Activated T-helper 1 cell treated with Interleukin-2 at 50 U/mL for 16 hours (primary cell): Measurements from ENCODE around the gene WDR90.

Source experiments
- DNase-seq: peaks from one replicate; pipeline ENCODE4 v3.0.0-alpha.2; 2020; ENCODE audit warnings: low read depth

The WDR90 gene

DNA sequence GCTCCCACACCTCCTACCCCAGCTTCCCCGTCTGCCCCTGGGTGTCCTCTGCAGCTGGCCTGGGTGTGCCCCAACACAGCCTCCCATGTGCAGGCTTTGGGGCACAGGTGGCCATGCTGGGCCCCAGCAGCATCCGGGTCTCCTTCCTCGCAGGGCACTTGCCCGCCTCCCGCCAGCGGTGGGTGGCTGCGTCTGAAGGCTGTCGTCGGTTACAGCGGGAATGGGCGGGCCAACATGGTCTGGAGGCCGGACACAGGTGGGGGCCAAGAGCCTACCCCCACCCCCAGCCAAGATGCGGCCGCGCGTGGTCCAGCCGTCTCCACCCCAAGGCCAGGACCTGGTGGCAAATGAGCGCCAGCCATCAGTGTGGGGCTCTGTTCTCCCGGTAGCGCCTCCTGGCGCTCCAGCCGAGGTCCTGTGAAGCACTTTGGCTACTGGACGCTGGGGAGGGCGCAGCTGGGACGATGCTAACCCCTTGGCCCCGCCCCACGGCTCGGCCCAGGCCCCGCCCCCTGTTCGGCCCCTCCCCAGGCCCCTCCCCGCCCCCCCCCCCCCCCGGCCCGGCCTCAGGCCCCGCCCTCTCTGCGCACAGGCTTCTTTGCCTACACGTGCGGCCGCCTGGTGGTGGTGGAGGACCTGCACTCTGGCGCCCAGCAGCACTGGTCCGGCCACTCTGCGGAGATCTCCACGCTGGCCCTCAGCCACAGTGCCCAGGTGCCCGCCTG lies 11.5 kb downstream of the WDR90 start:
- peak; percentile 47 for DNase-seq

DNA sequence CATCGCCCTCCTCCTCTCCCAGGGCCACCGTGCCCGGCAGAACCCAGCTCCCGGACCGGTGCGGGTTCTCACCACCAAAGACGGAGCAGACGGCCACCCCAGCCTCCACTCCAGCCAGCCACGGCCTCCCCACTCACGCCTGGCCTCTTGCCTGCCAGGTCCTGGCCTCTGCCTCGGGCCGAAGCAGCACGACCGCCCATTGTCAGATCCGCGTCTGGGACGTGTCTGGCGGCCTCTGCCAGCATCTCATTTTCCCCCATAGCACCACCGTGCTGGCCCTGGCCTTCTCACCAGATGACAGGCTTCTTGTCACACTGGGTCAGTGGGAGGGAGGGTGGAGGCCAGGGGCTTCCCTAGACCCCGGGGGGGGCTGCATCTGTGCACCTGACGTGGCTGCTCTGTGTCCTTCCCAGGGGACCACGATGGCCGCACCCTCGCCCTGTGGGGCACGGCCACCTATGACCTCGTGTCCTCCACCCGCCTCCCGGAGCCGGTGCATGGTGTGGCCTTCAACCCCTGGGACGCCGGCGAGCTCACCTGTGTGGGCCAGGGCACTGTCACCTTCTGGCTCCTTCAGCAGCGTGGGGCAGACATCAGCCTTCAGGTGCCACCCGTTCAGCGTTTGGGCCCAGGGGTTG lies 12.1 kb downstream of the WDR90 start:
- DNase-seq, result no peak

DNA sequence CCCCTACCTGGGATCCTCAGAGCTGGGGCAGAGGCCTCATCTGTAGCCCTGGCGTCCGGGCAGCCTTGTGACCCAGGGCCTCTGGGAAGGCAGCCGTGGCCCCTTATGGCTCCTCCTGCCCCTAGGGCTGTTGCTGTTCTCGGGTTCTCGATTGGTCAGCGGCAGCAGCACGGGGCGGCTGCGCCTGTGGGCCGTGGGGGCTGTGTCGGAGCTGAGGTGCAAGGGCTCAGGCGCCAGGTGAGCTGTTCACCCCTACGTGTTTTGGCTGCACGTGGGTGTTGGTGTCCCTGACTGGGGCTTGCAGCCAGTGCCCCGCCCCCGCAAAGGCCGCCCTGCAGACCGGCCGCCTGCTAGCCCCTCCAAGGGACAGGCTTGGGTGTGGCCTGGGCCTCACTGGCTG lies 12.9 kb downstream of the WDR90 start:
- DNase-seq, result no peak

DNA sequence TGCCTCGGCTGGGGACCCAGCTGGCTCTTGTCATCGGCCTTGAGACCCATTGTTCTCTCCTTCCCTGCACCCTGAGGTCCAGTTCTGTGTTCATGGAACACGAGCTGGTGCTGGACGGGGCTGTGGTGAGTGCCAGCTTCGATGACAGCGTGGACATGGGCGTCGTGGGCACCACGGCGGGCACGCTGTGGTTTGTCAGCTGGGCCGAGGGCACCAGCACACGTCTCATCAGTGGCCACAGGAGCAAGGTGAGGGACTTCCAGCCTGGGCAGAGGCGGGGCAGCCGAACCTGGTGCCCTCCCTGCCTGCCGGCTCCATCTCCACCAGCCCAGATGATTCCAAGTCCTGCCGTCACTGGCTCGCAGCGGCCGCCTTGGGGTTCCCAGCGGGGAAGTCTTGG lies 13.4 kb downstream of the WDR90 start:
- DNase-seq, result no peak

DNA sequence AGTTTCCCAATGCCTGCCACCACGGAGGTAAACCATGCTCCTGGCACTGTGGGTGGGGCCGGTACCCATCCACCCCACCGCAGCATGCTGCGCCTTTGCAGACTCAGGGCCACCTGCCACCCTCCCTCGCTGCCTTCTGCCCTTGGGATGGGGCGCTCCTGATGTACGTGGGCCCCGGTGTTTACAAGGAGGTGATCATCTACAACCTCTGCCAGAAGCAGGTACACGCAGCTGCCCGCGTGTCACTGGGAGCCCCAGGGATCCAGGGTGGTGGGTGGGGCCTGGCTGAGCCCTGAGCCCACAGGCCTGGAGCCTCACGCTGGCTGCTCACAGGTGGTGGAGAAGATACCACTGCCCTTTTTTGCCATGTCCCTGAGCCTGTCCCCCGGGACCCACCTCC lies 17.4 kb downstream of the WDR90 start:
- DNase-seq, result no peak

DNA sequence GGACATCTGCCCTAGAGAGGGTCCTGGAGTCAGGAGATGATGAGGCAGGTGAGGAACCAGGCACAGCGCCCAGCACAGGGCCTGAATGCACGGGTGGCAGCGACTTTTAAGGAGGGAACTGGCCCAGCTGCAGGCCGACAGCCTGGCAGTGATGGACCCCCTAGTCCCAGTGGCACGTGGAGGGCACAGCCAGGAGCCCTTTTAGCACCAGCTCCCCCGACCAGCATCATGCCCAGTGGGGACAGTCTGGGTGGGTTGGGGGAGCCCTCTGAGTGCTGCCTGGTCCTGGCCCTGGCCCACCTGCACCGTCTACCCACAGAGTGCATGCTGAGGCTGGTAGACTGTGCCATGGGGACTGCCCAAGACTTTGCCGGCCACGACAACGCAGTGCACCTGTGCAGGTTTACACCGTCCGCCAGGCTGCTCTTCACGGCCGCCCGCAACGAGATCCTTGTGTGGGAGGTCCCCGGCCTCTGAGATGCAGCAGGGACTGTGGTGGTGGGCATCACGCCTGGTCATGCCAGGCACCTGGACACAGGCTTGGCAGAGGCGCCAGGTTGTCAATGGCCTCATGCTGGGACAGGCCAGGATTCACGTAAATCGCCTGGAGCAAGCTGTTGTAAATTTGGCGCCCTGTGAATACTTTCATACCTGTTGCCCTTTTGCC lies 18.1 kb downstream of the WDR90 start:
- DNase-seq, result no peak

DNA sequence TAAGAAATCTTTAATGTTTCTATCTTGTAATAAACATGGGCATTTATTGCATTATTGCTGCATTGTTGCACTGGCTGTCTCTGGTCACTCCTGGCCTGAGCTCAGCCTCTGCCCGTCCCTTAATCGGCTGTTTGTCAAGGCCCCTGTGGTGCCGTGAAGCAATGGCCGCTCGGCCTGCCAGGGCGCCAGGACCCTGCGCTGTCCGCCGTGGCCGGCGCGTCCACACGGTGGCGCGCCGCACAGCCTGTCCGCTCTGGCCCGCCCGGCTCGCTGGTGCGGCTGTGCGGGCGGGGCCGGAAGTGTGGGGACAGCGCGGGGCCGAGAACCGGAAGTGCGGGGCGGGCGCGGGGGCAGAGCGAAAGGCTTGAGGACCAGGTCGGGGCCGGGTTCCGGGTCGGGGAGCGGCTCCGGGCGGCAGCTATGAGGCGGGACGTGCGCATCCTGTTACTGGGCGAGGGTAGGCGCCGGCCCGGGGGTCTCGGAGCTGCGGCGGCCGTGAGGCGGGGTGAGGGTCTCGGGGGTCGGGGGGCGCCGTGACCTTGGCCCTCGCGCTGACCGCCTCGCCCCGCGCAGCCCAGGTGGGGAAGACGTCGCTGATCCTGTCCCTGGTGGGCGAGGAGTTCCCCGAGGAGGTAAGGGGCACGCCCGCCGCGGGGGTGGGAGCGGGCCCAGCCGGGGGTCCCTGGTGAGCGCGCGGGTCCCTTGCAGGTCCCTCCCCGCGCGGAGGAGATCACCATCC lies 18.8 kb downstream of the WDR90 start, which contains the start of gene RHOT2:
Gene RHOT2 (plus strand): TSS at position 353 of the 739 bp plus-strand sequence. CDS start 68 bp downstream, at position 421.
- peak; percentile 93 for DNase-seq

DNA sequence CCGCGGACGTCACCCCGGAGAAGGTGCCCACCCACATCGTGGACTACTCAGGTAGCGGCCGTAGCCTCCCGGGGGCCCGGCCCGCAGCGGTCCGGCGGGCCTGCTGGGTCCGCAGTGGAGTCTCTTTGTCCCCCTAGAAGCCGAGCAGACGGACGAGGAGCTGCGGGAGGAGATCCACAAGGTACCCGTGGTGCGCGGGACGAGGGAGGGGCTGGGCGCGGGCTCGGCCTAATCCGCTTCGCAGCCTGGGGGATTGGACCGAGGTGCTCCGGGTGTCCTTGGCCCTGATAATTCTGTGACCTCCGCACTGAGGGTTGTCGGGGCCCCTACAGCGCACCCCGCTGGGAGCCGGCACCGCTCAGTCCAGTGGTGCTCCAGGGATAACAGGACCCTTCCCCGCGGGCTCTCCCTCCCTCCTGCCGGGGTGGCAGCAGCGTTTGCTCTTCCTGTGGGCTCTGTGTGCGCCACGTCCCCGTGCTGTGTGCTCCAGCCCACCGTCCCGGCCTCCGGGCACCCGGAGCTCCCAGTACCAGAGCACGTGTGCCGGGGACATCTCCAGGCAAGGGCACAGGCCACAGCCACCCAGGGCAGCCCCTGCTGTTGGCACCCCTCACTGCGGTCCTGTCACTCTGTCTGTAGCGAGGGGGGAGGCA lies 19.5 kb downstream of the WDR90 start:
- DNase-seq, result no peak

DNA sequence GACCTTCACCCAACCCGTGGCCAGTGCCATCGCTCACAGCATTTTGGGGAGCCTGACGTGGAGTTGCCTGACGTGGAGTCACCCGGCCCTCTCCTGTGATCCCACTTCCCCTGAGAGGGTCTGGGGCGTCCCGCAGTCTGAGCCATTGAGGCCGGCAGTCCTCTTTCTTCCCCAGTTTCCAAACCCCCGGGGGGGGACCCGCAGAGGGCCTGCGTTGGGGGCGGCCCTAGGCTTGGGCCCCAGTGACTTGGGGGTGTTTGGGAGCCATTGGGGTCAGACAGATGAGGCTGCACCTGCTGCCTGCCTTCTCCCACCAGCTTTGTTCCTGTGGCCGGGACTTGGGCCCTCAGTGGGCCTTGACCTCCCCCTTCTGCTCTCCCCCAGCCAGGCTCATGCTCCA lies 20.5 kb downstream of the WDR90 start:
- no peak for DNase-seq

DNA sequence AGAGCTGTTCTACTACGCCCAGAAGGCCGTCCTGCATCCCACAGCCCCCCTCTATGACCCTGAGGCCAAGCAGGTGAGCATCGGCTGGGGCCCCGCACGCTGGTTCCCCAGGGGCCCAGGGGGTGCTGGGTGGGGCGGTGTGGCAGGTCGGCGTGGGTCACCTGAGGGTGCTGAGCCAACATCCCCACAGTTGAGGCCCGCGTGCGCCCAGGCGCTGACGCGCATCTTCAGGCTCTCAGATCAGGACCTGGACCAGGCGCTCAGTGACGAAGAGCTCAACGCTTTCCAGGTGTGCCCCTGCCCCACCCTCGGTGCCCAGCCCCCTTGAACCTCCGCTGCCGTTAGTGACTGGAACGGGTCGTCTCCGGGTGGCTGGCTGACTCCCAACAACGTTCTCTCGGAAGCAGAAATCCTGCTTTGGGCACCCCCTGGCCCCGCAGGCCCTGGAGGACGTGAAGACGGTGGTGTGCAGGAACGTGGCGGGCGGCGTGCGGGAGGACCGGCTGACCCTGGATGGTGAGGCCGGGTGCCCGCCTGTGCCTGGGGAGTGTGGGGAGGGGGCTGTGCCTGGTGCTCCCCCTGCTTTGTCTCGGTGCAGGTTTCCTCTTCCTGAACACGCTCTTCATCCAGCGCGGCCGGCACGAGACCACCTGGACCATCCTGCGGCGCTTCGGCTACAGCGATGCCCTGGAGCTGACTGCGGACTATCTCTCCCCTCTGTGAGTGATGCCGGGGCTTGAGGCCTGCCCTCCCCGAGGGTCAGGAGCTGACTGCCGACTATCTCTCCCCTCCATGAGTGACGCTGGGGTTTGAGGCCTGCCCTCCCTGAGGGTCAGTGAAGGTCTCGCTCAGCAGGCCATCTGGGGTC lies 21.6 kb downstream of the WDR90 start:
- DNase-seq, result no peak

DNA sequence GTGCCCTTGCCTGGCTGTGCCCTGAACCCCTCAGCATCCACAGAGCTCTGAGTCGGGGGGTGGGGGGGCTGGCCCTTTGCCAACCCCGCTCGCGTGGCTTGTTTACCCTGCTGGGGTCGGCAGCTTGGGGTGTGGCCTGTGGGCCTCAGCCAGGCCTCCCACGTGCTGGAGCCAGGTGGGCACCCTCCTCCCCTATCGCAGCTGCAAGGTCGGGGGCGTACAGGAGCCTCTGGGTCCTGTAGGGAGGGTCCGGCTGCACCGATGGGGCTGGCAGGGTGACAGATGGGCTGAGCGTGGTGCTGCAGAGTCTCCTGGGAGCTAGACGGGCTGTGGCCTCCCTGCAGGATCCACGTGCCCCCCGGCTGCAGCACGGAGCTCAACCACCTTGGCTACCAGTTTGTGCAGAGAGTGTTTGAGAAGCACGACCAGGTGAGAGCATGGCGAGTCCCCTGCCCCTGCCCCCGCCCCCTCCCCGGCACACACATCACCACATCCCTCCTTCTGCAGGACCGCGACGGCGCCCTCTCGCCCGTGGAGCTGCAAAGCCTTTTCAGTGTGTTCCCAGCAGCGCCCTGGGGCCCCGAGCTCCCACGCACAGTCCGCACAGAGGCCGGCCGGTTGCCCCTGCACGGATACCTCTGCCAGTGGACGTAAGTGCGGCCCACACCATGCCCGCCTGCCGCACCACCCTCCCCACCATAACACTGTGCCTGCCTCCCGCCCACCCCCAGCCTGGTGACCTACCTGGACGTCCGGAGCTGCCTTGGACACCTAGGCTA lies 22.4 kb downstream of the WDR90 start:
- no peak for DNase-seq

DNA sequence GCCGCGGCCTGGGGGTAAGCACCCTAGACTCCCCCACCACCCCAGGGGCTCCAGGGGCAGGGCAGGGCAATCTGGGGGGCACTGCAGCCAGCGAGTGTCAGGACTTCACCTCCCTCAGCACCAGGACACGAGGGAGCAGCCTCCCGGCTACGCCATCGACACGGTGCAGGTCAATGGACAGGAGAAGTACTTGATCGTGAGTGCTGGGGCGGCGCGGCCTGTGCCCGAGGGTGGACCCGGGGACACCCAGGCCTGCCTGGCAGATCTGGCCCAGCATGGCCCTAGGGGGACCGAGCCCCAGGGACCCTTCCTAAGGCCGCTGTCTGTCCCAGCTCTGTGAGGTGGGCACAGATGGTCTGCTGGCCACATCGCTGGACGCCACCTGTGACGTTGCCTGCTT lies 23.2 kb downstream of the WDR90 start:
- no peak for DNase-seq

DNA sequence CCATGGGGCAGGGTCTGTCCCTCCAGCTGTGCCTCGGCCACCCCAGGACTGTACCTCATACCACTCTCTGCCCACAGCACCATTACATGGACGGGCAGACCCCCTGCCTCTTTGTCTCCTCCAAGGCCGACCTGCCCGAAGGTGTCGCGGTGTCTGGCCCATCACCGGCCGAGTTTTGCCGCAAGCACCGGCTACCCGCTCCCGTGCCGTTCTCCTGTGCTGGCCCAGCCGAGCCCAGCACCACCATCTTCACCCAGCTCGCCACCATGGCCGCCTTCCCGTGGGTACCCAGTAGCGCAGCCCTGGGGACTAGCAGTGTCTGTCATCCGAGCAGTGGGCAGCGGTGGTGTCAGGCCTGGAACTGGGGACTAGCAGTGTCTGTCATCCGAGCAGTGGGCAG lies 23.7 kb downstream of the WDR90 start:
- no peak for DNase-seq

DNA sequence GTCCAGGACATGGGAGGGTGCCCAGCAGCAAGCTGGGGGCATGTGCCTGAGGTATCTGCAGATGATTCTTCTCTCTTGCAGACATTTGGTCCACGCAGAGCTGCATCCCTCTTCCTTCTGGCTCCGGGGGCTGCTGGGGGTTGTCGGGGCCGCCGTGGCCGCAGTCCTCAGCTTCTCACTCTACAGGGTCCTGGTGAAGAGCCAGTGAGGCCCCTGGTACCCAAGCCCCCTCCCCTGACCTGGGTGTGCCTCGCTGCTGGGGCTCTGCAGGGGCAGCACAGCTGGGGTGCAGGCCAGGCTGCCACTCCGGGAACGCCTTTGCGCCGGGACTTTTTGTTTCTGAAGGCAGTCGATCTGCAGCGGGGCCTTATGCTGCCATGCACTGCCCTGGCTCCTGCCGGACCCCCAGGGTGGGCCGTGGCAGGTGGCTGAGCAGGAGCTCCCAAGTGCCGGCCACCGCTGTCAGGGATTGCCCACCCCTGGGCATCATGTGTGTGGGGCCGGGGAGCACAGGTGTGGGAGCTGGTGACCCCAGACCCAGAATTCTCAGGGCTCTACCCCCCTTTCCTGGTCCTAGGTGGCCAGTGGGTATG lies 24.3 kb downstream of the WDR90 start:
- DNase-seq, result no peak

DNA sequence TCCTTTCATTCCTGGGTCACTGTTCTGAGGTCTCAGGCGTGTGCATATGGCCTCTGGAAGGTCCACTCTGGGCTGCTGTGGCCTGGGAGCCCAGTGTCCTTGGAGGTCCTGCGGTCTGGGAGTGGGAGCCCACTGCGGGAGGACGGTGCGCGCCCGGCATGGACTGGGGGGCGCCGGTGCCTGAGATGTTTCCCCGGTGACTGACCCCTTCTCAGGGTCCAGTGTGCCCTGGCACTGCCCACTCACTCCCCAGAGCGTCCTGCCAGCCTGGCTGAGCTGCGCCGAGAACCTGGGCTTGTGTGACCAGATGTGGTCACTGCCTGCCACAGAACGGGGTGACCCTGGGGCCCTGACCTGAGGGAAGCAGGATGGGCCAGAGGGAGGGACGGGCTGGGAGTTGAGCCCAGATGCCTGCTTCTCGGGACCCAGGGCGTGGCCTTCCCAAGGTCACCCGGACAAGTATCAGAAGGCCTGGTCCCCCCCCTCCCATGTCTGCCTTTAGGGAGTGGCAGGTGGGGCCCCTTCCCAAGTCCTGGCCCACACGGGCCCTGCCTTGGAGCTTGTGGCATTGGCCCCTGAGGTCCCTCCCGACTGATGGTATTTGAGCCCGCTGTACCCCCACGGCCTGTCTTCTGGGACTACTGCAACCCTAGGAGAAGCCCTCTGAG lies 25.2 kb downstream of the WDR90 start:
- no peak for DNase-seq

DNA sequence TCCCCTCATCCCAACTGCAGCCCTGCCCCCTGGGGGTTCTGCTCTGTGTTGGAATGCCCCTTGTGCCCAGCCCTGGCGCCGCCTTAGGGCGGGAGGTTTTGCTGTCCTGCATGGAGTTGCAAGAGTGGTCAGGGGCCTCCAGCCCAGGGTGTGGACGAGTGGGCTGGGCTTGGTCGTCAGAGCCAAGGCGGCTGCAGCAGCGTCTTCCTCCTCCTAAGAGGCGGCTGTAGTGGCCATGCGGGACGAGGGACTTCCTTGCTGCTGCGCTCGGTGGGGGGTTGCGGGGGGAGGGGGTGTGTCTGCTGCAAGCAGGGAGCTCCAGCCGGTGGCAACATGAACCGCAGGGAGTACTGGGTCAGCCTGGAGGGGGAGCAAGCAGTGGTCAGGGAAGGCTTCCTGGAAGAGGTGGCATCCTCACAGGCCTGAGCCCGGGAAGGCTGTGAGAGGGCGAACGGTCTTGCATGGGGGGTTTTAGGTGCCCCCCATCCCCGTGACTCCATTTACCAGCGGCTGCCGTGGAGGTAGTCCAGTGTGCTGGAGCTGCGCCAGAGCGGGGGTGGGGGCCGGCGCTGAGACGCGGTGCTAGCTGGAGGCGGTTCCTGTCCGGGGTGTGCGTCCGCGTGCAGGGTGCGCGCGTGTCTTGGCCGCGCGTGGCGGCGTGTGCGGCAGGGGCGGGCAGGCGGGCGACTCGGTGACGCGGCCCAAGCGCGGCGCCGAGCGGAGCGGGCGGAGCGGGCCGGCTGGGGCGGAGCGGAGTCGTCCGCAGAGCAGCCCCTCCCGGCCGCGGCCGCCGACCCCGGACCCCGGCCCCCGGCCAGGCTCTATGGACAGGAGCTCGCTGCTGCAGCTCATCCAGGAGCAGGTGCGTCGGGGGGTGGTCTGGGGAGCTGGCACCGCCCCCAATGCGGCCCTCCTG lies 26.1 kb downstream of the WDR90 start, which contains the start of gene RHBDL1:
Gene RHBDL1 (plus strand): TSS at position 704 of the 916 bp plus-strand sequence. CDS start 120 bp downstream, at position 824.
- DNase-seq, result no peak

DNA sequence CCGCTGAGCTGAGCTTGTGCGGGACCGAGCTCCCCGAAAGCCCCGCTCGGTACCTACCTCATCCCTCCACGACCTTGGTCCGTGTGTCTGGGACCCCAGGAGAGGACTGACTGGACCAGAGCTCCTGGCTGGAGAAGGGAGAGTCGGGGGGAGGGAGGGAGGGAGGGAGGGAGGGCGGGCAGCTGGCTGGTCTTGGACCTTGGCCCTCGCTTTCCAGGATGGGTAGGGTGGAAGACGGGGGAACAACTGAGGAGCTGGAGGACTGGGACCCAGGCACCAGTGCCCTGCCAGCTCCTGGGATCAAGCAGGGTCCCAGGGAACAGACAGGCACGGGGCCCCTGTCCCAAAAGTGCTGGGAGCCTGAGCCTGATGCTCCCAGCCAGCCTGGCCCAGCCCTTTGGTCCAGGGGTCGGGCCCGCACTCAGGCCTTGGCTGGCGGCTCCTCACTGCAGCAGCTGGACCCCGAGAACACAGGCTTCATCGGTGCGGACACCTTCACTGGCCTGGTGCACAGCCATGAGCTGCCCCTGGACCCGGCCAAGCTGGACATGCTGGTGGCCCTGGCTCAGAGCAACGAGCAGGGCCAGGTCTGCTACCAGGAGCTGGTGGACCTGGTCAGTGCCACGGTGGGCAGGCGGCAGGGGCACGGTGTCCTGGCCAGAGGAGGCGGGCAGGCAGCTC lies 26.9 kb downstream of the WDR90 start:
- DNase-seq, result no peak

DNA sequence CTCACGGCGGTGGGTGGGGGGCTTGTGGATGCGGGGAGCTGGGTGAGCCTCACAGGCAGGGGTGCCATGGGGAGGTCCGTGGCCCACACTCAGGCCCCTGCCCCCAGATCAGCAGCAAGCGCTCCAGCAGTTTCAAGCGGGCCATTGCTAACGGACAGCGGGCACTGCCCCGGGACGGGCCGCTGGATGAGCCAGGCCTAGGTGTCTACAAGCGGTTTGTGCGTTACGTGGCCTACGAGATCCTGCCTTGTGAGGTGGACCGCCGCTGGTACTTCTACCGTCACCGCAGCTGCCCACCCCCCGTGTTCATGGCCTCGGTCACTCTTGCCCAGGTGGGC lies 27.4 kb downstream of the WDR90 start:
- no peak for DNase-seq
